GM19397 (cell line): Measurements from ENCODE around the gene PROCA1.
A peak's percentile ranks its signal among the peaks of the same experiment; 100 is the strongest.
"Not testable (repeated sequence)": the region's sequence is repeated elsewhere in the genome, so short reads cannot be mapped to it uniquely, and the experiment has no call there.

Experiments
- ATAC-seq: cut with Tn5 transposase; IDR thresholded peaks from one replicate; pipeline ENCODE4 v1.9.1; 2021; ENCODE audit warnings: mild to moderate bottlenecking, moderate library complexity; ENCODE audit not compliant: unreplicated experiment

The PROCA1 gene

DNA sequence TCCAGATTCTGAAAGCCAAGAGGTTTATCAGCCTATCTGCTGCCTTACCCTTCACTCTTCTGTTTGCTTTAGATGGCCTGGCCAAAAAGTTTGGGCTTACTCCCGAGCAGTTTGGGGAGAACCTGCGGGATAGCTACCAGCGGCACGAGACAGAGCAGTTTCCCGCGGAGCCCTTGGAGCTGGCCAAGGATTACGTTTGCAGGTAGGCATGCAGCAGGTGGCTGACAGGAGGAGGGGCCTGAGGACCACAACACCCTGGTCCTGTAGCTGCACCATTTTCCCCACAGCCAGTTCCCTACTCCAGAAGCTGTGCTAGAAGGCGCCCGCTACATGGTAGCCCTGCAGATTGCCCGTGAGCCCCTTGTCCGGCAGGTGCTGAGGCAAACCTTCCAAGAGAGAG lies 29.0 kb downstream of the PROCA1 start:
- ATAC-seq = no peak

DNA sequence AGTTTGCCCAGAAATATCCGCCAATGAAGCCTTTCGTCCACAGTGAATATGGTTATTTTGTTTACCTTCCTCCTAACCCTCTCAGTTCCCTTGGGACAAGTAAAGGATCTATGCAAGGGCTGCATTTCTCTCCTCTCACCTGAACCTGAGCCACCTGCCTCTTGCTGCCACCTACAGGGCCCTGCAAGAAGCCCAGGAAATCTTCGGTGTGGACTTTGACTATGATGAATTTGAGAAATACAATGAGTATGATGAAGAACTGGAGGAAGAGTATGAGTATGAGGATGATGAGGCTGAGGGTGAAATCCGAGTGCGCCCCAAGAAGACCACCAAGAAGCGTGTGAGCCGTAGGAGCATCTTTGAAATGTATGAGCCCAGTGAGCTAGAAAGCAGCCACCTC lies 35.7 kb downstream of the PROCA1 start:
- ATAC-seq = no peak

DNA sequence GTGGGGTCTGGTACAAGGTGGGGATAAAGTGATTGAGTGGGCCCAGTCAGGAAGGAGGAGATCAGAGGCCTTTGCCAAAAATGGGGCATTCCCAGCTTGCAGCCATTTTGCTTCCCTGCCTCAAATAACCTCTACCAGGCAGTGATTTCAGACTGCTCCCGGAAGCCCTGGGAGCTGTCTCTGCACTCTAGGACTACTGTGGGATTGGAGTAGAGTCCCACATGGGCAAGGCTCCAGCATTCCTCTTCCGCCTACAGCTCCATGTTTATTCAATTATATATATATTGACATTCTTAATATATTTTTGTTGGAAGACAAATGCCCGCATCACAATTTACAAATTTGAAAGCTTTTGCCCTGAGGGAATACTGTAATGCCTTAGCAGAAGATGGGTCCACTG lies 36.2 kb downstream of the PROCA1 start:
- no peak for ATAC-seq

DNA sequence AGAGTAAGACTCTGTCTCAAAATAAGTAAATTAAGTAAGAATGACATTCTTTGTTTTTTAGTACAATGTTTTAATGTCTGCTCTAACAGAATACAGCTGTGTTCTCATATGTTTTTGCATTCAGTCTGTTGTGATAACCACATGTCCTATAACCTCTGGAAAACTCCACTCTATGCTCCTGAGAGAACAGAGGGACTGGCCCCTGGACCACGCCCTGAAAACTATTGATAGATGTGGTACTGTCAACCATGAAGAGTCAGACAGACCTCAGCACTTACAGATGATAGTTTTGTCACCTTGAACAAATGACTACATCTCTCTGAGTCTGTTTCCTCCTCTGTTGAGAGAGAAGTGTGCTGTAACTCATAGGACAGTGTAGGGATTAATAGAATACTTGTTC lies 41.8 kb downstream of the PROCA1 start:
- no peak for ATAC-seq

DNA sequence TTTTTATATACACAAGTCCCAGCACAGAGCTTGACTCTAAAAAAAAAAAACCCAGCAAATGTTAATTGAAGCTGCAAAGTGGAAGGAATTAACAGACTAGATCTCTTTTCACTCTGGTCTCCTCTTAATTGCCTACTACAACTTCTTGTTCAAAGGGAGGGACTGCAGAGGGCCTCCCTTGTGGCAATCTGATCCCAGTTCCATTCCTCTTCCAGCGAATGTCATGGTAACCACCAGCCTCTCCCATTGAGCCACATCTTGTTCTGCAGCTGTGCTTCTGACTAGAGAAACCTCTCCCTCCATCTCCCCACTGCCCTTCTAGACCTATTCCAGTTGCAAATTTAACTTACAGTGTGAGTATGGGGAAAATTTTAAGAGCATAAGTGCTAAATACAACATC lies 43.8 kb downstream of the PROCA1 start:
- ATAC-seq = no peak

DNA sequence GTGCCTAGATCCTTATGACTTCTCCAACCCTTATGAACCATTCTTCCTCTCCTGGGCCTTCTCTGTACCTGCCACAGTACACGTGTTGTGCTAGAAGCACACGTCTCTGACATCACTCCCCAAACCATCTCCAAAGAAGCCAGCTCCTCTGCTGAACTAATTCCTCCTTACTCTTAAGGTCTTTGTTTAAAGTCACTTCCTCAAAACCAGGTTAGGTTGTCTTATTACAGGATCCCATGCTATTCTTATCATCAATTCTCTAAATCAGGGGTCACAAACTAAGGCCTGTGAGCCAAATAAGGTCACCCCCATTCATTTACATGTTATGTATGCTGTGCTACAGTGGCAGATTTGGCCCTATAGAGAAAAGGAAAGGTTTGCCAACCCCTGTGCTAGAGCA lies 45.7 kb downstream of the PROCA1 start:
- no peak for ATAC-seq

DNA sequence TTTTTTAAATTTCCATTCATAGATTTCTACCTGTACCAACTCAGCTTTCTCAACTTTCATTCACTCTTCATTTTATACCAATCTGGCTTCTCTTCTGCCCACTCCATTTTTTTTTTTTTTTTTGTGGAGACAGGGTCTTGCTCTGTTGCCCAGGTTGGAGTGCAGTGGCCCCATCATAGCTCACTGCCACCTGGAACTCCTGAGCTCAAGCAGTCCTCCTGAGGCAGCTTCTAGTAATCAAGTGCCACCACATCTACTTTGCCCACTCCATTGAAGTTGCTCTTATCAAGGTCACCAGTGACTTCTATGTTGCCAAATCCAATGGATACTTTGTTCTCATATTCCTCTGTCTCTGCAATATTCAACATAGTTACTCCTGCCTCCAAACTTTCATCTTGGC lies 48.0 kb downstream of the PROCA1 start:
- ATAC-seq = no peak

DNA sequence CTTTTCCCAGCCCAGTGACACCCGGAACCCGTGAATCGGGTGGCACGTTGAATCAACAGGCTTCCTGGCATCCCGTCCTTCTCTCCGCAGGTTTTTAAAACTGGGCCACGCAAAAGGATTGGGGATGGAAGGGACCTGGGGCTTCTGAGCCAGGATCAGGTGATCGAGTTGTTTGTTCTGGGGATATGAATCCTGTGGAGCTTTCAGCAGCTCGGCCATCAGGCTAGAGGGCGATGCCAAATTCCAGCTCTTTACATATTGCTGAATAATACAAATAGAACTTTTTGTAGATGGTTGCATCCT lies 49.2 kb downstream of the PROCA1 start:
- no peak for ATAC-seq

DNA sequence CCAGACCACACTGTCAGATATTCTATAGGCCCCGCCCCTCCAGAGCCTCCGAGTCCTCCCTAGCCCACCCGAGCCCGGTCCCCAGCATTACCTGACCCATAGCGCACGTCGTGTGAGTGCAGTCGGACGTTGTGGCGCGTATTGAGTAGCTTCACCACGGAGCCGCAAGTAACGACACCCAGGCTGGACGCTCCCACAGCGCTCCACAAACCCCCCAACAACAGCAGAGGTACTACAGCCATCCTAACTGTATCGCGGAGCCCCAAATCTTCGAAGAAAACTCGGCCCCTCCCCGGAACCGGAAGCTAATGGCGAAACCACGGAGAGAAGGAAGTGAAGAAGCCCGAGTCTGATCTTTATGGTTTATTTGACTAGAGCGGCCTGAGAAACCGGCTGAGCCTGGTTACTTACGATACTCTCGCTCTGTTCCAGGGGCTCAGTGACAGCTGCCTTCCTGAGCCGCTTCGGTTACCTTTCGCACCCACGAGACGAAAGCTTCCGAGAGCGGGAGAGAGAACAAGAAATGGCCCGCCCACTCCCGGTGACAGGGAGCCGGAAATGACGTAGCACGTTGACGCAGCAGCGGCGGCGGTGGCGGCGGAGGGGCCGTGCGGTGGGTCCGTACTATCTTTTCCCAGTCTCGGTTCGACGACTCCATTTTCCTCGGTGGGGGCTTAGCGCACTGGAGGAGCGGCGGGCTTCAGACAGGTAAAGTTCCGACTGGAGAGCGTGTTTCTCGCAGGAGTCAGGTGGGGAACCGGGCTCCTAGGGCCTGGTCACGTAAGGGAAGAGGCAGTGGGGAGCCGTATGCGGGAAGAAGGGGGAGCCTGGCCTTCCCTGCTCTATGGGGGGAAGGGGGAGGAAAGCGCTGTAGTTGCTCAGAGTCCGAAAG lies 49.8 kb downstream of the PROCA1 start, which contains the start of the genes SDF2 and SUPT6H:
Gene SDF2 (minus strand): TSS at position 272 of the 892 bp plus-strand sequence. CDS start 30 bp downstream, at position 242.
Gene SUPT6H (plus strand): TSS at position 571 of the 892 bp plus-strand sequence. CDS start 11,197 bp downstream, outside the sequence.
- peak; percentile 79 for ATAC-seq

DNA sequence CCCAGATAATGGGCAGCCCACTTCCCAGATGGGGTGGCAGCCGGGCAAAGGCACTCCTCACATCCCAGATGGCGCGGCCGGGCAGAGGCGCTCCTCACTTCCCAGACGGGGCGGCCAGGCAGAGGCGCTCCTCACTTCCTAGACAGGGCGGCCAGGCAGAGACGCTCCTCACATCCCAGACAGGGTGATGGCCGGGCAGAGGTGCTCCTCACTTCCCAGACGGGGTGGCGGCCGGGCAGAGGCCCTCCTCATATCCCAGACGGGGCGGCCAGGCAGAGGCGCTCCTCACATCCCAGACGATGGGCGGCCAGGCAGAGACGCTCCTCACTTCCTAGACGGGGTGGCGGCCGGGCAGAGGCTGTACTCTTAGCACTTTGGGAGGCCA lies 52.2 kb downstream of the PROCA1 start:
- not testable (repeated sequence) for ATAC-seq

DNA sequence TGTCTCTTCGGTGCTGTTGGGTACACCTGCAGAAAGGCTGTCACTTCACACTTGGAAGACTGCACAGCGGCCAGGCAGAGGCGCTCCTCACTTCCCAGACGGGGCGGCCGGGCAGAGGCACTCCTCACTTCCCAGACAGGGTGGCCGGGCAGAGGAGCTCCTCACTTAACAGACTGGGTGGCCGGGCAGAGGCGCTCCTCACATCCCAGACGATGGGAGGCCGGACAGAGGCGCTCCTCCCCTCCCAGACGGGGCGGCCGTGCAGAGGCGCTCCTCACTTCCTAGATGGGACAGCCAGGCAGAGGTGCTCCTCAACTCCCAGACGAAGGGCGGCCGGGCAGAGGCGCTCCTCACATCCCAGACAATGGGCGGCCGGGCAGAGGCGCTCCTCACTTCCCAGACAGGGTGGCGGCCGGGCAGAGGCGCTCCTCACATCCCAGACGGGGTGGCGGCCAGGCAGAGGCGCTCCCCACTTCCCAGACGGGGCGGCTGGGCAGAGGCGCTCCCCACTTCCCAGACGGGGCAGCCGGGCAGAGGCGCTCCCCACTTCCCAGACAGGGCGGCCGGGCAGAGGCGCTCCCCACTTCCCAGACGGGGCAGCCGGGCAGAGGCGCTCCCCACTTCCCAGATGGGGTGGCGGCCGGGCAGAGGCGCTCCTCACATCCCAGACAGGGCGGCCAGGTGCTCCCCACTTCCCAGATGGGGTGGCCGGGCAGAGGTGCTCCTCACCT lies 52.8 kb downstream of the PROCA1 start:
- not testable (repeated sequence) for ATAC-seq

DNA sequence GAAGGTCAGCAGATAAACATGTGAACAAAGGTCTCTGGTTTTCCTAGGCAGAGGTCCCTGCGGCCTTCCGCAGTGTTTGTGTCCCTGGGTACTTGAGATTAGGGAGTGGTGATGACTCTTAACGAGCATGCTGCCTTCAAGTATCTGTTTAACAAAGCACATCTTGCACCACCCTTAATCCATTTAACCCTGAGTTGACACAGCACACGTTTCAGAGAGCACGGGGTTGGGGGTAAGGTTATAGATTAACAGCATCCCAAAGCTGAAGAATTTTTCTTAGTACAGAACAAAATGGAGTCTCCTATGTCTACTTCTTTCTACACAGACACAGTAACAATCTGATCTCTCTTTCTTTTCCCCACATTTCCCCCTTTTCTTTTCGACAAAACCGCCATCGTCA lies 53.3 kb downstream of the PROCA1 start:
- not testable (repeated sequence) for ATAC-seq

DNA sequence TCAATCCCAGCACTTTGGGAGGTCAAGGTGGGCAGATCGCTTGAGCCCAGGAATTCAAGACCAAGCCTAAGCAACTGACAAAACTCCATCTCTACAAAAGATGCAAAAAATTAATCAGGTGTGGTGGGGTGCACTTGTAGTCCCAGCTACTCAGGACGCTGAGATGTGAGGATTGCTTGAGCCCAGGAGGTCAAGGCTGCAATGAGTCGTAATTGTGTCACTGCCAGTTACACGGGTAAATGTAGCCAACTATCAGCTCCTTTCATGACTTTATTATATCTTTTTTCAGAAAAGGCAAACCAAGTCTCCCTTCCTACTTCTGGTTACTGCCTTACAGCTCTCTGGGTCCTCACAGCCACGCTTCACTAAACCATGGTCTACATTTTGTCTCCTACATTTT lies 53.9 kb downstream of the PROCA1 start:
- no peak for ATAC-seq

DNA sequence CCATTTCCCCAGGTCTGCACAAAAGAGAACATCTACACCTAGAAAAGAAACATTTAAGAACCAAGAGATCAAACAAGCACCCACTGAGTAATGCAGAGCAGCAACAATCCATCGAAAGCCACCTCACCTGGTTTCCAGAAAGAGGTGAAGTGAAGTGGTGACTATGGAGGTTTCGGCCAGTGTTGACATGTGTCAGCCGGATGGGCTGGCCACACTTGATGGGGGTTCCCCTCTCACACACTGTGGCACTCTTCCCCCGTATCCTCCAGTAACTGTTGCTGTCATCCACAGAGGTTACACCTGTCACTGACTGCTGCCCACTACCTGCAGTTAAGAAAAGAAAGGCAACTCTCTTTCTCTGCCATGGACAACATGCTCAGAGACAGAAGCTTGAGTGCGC lies 56.5 kb downstream of the PROCA1 start:
- ATAC-seq = no peak
